ENCODE measurements around the gene FBXW12.

The FBXW12 gene

GRCh38 chr3:48343432-48343831, 28.6 kb upstream of the FBXW12 start:
- TF ChIP-seq YY1 (IDR thresholded peaks at IDR 0.05; ENCODE audit: insufficient read depth, insufficient read length) (no peak), ZNF274 (IDR thresholded peaks at IDR 0.05; ENCODE audit: low read depth, low read length) (no peak)
- Histone ChIP-seq H3K36me3 (ENCODE audit: insufficient read depth, insufficient read length, low read length) (no peaks in the 10 kb centered on the region), H3K9me3 (ENCODE audit: insufficient read depth, low read length) (no peaks in the 10 kb centered on the region), H3K4me1 (ENCODE audit: insufficient read depth, insufficient read length) (no peaks in the 10 kb centered on the region), H3K9ac (ENCODE audit: insufficient read length, low read depth) (no peak overlapping the region), H3K4me3 (ENCODE audit: insufficient read length, low read depth) (no peak overlapping the region), H3K27me3 (ENCODE audit: insufficient read depth, insufficient read length) (peaks cover 11% of the 10 kb centered on the region)
- no peak for DNase-seq (ENCODE audit: low read depth, low spot score)

GRCh38 chr3:48344867-48345507, 27.0 kb upstream of the FBXW12 start:
- Histone ChIP-seq H3K4me1 (ENCODE audit: insufficient read depth, insufficient read length) (no peaks in the 10 kb centered on the region), H3K36me3 (ENCODE audit: insufficient read depth, insufficient read length, low read length) (no peaks in the 10 kb centered on the region), H3K9me3 (ENCODE audit: insufficient read depth, low read length) (no peaks in the 10 kb centered on the region), H3K4me3 (ENCODE audit: insufficient read length, low read depth) (no peak overlapping the region), H3K9ac (ENCODE audit: insufficient read length, low read depth) (no peak overlapping the region), H3K27me3 (ENCODE audit: insufficient read depth, insufficient read length) (peaks cover 11% of the 10 kb centered on the region)
- no peak for TF ChIP-seq ZNF274 (IDR thresholded peaks at IDR 0.05; ENCODE audit: low read depth, low read length)
- TF ChIP-seq YY1 (IDR thresholded peaks at IDR 0.05; ENCODE audit: insufficient read depth, insufficient read length): no peak
- TF ChIP-seq SUZ12 (IDR thresholded peaks at IDR 0.05; ENCODE audit: extremely low read depth, insufficient read depth, insufficient read length): no peak
- no peak for DNase-seq (ENCODE audit: low read depth, low spot score)

GRCh38 chr3:48345946-48346572, 26.0 kb upstream of the FBXW12 start:
- no peaks in the 10 kb centered on the region for H3K4me1 ChIP-seq (ENCODE audit: insufficient read depth, insufficient read length)
- H3K9me3 ChIP-seq (ENCODE audit: insufficient read depth, low read length): no peaks in the 10 kb centered on the region
- no peak overlapping the region for H3K9ac ChIP-seq (ENCODE audit: insufficient read length, low read depth)
- no peak for DNase-seq (ENCODE audit: low read depth, low spot score)
- H3K4me3 ChIP-seq (ENCODE audit: insufficient read length, low read depth): no peak overlapping the region
- TF ChIP-seq ZNF274 (IDR thresholded peaks at IDR 0.05; ENCODE audit: low read depth, low read length) (no peak), SUZ12 (IDR thresholded peaks at IDR 0.05; ENCODE audit: extremely low read depth, insufficient read depth, insufficient read length) (no peak), YY1 (IDR thresholded peaks at IDR 0.05; ENCODE audit: insufficient read depth, insufficient read length) (no peak)
- H3K27me3 ChIP-seq (ENCODE audit: insufficient read depth, insufficient read length): peaks cover 13% of the 10 kb centered on the region
- H3K36me3 ChIP-seq (ENCODE audit: insufficient read depth, insufficient read length, low read length): no peaks in the 10 kb centered on the region

GRCh38 chr3:48347500-48347899, 24.5 kb upstream of the FBXW12 start:
- TF ChIP-seq YY1 (IDR thresholded peaks at IDR 0.05; ENCODE audit: insufficient read depth, insufficient read length) (no peak), SUZ12 (IDR thresholded peaks at IDR 0.05; ENCODE audit: extremely low read depth, insufficient read depth, insufficient read length) (no peak), ZNF274 (IDR thresholded peaks at IDR 0.05; ENCODE audit: low read depth, low read length) (no peak)
- no peak for DNase-seq (ENCODE audit: low read depth, low spot score)
- no peaks in the 10 kb centered on the region for H3K4me1 ChIP-seq (ENCODE audit: insufficient read depth, insufficient read length)

GRCh38 chr3:48352546-48352945, 19.5 kb upstream of the FBXW12 start:
- Histone ChIP-seq H3K36me3 (ENCODE audit: insufficient read depth, insufficient read length, low read length) (no peaks in the 10 kb centered on the region), H3K4me1 (ENCODE audit: insufficient read depth, insufficient read length) (no peaks in the 10 kb centered on the region), H3K4me3 (ENCODE audit: insufficient read length, low read depth) (no peak overlapping the region), H3K27me3 (ENCODE audit: insufficient read depth, insufficient read length) (peaks cover 25% of the 10 kb centered on the region), H3K9me3 (ENCODE audit: insufficient read depth, low read length) (peaks cover 7% of the 10 kb centered on the region; the same call in 1 of the 2 replicates), H3K9ac (ENCODE audit: insufficient read length, low read depth) (no peak overlapping the region)
- TF ChIP-seq SUZ12 (IDR thresholded peaks at IDR 0.05; ENCODE audit: extremely low read depth, insufficient read depth, insufficient read length): no peak
- TF ChIP-seq YY1 (IDR thresholded peaks at IDR 0.05; ENCODE audit: insufficient read depth, insufficient read length): no peak
- TF ChIP-seq ZNF274 (IDR thresholded peaks at IDR 0.05; ENCODE audit: low read depth, low read length): no peak
- no peak for DNase-seq (ENCODE audit: low read depth, low spot score)

More at GRCh38 chr3:48347500-48347899, 24.5 kb upstream of the FBXW12 start:
- Histone ChIP-seq H3K36me3 (ENCODE audit: insufficient read depth, insufficient read length, low read length) (no peaks in the 10 kb centered on the region), H3K9ac (ENCODE audit: insufficient read length, low read depth) (no peak overlapping the region), H3K27me3 (ENCODE audit: insufficient read depth, insufficient read length) (peaks cover 17% of the 10 kb centered on the region), H3K4me3 (ENCODE audit: insufficient read length, low read depth) (no peak overlapping the region), H3K9me3 (ENCODE audit: insufficient read depth, low read length) (no peaks in the 10 kb centered on the region)

GRCh38 chr3:48353987-48354386, 18.0 kb upstream of the FBXW12 start:
- TF ChIP-seq SUZ12 (IDR thresholded peaks at IDR 0.05; ENCODE audit: extremely low read depth, insufficient read depth, insufficient read length) (no peak), YY1 (IDR thresholded peaks at IDR 0.05; ENCODE audit: insufficient read depth, insufficient read length) (no peak), ZNF274 (IDR thresholded peaks at IDR 0.05; ENCODE audit: low read depth, low read length) (no peak)
- DNase-seq (ENCODE audit: low read depth, low spot score): no peak
- no peaks in the 10 kb centered on the region for H3K4me1 ChIP-seq (ENCODE audit: insufficient read depth, insufficient read length)
- no peak overlapping the region for H3K9ac ChIP-seq (ENCODE audit: insufficient read length, low read depth)
- no peaks in the 10 kb centered on the region for H3K36me3 ChIP-seq (ENCODE audit: insufficient read depth, insufficient read length, low read length)
- peaks cover 15% of the 10 kb centered on the region; the same call in 1 of the 2 replicates for H3K9me3 ChIP-seq (ENCODE audit: insufficient read depth, low read length)
- no peak overlapping the region for H3K4me3 ChIP-seq (ENCODE audit: insufficient read length, low read depth)
- H3K27me3 ChIP-seq (ENCODE audit: insufficient read depth, insufficient read length): peaks cover 24% of the 10 kb centered on the region

- Histone ChIP-seq H3K36me3 (ENCODE audit: insufficient read depth, insufficient read length, low read length) (no peaks in the 10 kb centered on the region), H3K4me3 (ENCODE audit: insufficient read length, low read depth) (no peak overlapping the region), H3K27me3 (ENCODE audit: insufficient read depth, insufficient read length) (peaks cover 19% of the 10 kb centered on the region), H3K9me3 (ENCODE audit: insufficient read depth, low read length) (peaks cover 19% of the 10 kb centered on the region), H3K9ac (ENCODE audit: insufficient read length, low read depth) (no peak overlapping the region), H3K4me1 (ENCODE audit: insufficient read depth, insufficient read length) (no peaks in the 10 kb centered on the region)
- DNase-seq (ENCODE audit: low read depth, low spot score): no peak
- TF ChIP-seq SUZ12 (IDR thresholded peaks at IDR 0.05; ENCODE audit: extremely low read depth, insufficient read depth, insufficient read length): no peak
These were observed 15.6 kb upstream of the FBXW12 start for GRCh38 chr3:48356419-48356818.
